ENCODE results near the gene HAGHL.

Gene HAGHL

DNA sequence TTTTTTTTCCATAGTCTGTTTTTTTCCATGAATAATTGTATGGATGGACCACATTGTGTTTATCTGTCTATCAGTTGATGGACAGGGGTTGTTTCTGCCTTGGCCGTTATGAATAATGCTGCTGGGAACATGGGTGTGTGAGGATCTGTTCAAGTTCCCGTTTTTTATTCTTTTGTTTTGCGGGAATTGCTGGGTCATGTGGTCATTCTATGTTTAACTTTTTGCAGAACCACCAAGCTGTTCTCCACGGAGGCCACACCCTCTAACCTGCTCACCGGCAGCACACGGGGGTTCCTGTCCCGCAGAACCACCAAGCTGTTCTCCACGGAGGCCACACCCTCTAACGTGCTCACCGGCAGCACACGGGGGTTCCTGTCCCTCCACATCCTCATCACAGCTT, 27.8 kb downstream of the HAGHL start:
- DNase-seq (ENCODE audit: low read depth) = no peak

DNA sequence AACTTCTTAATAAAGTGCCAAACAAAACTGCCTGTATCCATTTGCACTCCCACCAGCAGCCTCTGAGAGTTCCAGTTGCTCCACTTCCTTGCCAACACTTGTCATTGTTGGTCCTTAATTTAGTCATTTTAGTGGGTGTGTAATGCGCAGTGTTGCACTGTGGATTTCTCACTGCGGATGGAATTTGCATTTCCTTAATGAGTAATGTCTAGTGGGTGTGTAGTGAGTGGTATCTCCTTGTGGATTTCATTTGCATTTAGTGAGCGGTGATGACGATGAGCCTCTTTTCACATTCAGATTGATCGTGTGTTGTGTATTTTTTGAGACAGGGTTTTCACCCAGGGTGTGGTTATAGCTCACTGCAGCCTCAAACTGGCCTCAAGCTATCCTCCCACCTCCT, 29.5 kb downstream of the HAGHL start:
- no peak for DNase-seq (ENCODE audit: low read depth)

DNA sequence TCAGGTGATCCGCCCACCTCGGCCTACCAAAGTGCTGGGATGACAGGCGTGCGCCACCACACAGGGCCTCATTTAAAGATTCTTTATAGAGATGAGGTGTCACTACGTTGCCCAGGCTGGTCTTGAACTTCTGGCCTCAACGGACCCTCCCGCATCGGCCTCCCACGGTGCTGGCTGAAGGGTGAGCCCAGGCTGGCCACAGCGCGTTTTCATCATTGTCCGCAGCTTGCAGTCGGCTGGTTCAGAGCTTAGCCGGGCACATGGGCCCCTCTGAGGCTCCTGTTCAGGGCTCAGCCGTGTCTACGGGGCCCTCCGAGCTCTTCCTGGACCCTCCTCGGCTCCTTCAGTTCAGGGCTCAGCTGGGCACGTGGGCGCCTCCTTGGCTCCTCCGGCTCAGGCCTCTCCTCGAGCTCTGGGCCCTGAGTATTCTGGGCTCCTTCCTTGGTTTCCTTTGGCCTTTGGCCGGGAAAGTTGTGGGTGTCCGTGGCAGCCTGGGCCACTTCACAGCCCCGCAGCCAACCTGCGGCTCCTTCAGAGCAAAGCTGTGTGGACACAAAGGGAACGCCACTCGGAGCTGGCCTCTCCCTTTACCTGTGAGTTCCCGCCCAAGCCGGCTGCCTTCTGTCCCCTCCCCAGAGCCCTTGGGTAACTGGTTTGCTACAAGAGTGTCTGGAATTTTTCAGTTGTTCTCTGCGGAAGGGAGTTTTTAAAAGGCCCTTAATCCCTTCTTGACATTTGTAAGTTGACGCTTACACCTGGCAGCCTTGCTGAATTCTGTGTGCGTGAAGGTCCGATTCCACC, 32.4 kb downstream of the HAGHL start:
- DNase-seq (ENCODE audit: low read depth) = no peak

DNA sequence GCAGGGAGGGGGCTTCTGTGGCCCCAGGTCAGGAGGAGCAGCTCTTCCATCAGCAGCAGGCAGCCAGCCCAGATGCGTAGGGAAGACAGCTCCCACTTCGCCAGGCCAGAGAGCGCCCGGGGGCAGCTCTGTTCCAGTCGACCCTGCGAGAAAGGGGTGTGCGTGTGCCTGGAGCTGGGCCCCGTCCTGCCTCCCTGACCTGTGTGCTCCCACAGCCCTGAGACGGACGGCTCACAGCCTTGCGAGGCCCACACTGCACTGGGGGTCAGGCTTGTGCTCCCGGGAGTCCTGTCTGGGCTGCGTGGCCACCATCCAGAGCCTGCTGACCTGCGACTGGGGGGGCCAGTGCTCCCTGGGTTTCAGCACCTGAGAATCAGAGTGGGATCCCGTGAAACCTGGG, 33.2 kb downstream of the HAGHL start:
- DNase-seq (ENCODE audit: low read depth) = no peak

DNA sequence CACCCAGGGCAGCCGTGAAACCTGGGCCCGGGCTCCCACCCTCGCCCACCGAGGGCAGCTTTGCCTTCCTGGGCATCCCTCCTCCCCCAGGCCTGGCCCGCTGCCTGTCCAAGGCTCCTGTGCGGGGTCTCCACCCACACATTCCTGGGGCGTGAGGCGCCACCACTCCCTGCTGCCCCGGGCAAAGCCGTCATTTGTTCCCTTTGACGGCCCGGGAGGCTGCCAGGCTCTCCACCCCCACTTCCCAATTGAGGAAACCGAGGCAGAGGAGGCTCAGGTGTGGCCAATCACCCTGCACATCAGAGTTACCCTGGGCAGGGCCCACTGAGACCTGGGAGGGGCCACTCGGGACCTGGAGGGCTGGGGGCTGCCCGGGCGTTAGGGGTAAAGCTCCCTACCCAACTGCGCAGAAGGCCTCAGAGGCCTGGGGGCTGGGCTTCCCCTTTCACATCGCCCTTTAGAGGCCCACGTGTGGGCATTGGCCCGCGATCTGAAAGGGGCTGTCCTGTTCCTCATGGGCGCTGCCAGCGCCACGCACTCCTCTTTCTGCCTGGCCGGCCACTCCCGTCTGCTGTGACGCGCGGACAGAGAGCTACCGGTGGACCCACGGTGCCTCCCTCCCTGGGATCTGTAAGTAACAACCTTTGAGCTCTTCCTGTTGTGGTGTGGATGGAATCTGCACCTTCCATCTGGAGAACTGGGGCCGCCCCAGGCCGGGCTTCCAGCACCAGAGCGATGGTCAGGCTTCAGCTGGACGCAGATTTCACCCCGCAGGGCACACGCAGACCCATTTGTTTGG, 33.8 kb downstream of the HAGHL start, which contains the start of gene MSLN:
Gene MSLN (plus strand): TSS at position 190 of the 799 bp plus-strand sequence. CDS start 1,947 bp downstream, outside the sequence.
- DNase-seq (ENCODE audit: low read depth) = no peak

DNA sequence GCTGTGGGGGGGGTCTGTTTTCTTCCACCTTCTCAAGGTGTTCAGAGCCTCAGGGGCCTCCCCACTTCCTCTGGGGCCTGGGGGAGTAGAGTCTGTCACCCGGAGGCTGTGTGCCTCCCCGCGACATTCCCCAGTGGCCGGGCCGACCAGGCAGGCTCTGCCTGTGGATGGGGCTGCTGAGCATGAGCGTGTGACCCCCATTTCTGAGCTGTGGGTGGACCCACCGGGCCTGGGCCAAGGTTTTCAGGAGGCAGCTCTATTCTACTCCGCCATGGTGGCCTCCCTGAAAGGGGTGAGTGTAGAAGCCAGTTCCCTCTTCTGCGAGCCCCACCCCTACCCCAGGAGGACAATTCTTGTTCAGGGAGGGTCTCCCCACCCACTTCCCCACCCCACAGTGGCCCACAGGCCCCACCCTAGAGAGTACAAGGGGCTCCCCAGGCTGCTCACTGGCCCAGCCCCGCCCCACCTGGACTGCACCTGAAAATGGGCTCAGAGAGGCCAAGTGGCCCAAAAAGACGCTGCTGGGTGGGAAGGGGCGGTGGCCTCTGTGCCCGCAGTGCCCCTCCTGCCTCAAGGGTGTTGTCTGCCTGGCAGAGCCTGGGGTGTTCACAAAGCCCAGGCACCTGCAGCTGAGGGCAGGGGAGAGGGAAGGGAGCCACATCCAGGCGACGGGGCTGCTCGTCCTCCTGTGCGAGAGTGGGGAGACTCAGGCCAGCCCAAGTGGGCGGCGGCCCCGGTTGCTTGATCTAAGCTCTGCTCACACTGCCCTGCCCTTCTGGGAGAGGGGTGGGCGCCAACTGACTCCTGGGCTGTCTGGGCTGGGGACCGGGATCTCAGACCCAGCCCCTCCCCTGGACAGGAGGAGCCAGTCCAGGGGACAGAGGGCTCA, 35.0 kb downstream of the HAGHL start:
- DNase-seq (ENCODE audit: low read depth) = no peak

DNA sequence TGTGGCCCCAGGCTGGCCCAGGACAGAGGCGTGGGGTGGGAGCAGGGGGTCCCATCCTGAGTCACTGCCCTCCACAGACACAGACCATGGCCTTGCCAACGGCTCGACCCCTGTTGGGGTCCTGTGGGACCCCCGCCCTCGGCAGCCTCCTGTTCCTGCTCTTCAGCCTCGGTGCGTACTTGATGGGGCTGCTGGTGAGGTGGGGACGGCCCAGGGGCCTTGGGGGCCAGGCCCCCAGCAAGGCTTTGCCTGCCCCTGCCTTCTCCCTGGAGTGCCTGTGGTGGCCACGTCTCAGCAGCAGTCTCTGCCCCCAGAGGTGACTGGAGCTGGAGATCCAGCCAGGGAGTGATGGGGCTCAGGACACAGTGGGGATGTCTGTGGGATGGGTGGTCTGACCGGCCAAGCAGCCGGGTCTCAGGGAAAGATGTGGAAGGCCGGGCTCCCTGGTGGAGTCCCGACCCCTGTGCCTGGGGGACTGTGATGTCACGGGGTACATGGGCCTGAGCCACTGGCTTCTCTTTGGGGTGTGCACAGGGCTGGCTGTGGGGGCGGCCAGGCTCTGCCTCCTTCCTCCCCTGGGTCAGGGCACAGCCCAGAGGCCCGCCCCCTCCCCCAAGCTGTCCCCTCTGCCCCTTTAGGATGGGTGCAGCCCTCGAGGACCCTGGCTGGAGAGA, 35.8 kb downstream of the HAGHL start:
- no peak for DNase-seq (ENCODE audit: low read depth)

DNA sequence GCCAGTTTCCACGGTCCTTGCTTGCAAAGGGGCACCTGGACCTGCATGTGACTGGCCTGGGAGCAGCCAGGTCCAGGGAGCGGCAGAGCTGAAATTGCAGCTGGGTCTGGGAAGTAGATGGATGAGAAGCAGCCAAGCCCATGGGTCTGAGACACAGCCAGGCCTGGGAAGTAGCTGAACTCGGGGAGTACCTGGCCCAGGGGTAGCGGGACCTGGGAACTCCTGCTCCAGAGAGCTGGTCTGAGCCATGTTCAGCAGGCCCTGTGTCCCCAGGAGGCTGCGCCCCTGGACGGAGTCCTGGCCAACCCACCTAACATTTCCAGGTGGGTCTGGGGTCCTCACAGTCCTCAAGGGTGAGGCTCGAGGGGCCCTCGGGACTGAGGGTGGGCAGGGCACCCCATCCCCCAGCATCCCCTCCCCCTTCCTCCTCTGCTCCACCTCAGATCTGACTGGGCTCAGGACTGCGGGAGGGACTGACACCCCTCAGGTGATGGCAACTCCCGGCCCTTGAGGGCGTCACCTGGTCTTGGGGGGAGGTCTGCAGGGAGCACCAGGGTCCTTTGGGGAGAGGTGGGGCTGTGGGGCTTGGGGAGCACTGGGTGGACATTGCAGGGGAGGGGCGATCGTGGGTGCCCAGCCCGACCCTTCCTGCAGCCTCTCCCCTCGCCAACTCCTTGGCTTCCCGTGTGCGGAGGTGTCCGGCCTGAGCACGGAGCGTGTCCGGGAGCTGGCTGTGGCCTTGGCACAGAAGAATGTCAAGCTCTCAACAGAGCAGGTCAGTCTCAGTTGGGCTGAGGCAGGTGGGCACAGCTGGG, 36.7 kb downstream of the HAGHL start:
- no peak for DNase-seq (ENCODE audit: low read depth)

DNA sequence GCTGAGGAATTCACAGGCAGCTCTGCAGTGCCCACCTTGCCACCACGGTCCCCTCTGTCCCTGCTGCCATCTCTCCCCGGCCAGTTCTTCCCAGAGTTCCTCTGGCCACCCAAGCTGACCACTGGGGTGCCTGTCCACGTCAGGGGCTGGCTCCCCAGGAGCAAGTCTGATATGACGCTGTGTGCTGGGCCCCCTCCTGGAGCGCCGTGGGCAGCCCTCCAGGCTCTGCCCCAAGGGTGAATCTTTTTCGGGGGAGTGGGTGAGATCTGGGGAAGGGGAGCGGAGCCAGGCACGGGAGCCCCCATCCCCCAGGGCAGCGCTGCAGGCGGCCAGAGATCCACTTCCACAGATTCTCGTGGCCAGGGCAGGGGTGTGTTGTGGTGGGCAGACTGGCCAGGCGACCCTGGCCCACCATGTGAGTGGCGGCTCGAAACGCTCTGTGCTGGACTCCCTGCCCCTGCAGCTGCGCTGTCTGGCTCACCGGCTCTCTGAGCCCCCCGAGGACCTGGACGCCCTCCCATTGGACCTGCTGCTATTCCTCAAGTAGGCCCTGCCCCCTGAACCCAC, 37.4 kb downstream of the HAGHL start:
- no peak for DNase-seq (ENCODE audit: low read depth)

DNA sequence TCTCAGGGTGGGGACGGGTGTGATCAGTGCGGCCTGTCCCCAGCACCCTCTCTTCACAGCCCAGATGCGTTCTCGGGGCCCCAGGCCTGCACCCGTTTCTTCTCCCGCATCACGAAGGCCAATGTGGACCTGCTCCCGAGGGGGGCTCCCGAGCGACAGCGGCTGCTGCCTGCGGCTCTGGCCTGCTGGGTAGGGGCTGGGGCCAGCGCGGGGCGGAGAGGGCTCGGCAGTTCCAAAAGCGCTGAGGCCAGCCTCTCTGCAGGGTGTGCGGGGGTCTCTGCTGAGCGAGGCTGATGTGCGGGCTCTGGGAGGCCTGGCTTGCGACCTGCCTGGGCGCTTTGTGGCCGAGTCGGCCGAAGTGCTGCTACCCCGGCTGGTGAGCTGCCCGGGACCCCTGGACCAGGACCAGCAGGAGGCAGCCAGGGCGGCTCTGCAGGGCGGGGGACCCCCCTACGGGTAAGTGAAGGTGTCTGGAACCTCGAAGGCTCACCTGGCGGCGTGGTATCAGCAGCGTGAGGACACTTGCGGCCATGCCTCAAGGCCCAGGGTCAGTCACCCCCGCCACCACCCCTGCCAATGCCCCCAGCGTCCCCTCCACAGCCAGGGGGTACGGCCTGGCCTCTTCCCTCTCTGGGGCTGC, 38.1 kb downstream of the HAGHL start:
- no peak for DNase-seq (ENCODE audit: low read depth)

DNA sequence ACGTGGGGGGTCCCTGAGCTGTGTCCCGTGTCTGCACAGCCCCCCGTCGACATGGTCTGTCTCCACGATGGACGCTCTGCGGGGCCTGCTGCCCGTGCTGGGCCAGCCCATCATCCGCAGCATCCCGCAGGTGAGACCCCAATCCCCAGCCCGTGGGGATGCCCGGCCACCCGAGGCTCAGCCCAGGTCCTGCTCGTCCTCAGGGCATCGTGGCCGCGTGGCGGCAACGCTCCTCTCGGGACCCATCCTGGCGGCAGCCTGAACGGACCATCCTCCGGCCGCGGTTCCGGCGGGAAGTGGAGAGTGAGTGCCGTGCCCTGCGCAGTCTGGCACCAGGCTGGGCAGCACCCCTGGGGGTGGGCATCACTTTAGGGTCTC, 38.6 kb downstream of the HAGHL start:
- no peak for DNase-seq (ENCODE audit: low read depth)

DNA sequence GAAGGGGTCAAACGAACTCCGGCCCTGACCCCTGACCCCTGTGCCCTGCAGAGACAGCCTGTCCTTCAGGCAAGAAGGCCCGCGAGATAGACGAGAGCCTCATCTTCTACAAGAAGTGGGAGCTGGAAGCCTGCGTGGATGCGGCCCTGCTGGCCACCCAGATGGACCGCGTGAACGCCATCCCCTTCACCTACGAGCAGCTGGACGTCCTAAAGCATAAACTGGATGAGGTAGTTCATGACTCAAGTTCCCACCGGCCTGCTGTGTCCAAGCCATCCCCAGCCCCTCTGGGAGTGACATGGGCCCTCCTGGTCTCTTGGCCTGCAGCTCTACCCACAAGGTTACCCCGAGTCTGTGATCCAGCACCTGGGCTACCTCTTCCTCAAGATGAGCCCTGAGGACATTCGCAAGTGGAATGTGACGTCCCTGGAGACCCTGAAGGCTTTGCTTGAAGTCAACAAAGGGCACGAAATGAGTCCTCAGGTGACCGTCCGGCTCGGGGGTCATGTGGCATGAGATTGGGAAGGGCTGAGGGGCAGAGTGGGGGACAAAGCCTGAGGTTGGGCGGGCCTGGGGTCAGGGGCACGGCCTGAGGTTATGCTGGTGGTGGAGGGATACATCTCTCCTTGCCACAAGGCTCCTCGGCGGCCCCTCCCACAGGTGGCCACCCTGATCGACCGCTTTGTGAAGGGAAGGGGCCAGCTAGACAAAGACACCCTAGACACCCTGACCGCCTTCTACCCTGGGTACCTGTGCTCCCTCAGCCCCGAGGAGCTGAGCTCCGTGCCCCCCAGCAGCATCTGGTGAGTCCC, 39.3 kb downstream of the HAGHL start:
- DNase-seq (ENCODE audit: low read depth) = no peak

DNA sequence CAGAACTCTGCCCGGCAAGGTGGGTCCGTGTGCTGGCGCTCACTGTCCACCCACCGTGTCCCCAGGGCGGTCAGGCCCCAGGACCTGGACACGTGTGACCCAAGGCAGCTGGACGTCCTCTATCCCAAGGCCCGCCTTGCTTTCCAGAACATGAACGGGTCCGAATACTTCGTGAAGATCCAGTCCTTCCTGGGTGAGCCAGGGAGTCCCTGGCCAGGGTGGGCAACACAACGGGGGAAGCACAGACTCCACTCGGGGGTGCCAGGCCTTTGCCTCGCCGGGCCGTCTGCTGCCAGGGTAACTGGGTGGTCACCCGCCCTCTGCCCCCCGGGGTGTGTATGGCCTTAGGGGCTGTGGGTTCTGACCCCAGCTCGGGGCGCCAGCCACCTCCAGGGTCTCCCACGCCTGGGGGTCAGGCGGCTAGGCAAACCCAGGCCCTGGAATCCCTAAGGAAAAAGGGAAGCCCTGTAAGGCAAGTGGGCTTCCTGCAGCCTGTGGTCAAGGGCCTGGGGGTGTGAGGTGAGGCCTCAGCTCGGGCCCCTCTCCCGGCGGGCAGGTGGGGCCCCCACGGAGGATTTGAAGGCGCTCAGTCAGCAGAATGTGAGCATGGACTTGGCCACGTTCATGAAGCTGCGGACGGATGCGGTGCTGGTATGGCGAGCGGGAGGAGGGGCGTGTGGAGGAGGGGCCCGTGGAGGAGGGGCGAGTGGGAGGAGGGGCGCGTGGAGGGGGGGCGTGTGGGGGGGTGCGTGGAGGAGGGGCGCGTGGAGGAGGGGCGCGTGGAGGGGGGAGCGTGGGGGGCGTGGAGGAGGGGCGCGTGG, 40.1 kb downstream of the HAGHL start:
- DNase-seq (ENCODE audit: low read depth) = no peak

DNA sequence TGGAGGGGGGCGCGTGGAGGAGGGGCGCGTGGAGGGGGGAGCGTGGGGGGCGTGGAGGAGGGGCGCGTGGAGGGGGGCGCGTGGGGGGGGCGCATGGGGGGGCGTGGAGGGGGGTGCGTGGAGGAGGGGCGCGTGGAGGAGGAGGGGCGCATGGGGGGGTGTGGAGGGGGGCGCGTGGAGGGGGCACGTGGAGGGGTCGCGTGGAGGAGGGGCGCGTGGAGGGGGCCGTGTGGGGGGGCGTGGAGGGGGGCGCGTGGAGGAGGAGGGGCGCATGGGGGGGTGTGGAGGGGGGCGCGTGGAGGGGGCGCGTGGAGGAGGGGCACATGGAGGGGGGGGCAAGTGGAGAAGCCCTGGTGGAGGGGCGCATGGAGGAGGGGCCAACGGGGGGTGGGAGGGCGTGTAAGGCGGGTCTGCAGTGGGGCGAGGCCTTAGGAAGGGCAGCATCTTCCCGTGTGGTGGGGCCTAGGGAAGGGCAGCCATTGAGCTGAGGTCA, 40.9 kb downstream of the HAGHL start:
- DNase-seq (ENCODE audit: low read depth) = no peak

DNA sequence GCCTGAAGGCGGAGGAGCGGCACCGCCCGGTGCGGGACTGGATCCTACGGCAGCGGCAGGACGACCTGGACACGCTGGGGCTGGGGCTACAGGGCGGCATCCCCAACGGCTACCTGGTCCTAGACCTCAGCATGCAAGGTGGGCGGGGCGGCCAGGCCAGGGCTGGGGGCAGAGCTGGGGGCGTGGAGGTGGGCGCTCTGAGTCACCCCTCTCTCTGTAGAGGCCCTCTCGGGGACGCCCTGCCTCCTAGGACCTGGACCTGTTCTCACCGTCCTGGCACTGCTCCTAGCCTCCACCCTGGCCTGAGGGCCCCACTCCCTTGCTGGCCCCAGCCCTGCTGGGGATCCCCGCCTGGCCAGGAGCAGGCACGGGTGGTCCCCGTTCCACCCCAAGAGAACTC, 41.5 kb downstream of the HAGHL start:
- no peak for DNase-seq (ENCODE audit: low read depth)

DNA sequence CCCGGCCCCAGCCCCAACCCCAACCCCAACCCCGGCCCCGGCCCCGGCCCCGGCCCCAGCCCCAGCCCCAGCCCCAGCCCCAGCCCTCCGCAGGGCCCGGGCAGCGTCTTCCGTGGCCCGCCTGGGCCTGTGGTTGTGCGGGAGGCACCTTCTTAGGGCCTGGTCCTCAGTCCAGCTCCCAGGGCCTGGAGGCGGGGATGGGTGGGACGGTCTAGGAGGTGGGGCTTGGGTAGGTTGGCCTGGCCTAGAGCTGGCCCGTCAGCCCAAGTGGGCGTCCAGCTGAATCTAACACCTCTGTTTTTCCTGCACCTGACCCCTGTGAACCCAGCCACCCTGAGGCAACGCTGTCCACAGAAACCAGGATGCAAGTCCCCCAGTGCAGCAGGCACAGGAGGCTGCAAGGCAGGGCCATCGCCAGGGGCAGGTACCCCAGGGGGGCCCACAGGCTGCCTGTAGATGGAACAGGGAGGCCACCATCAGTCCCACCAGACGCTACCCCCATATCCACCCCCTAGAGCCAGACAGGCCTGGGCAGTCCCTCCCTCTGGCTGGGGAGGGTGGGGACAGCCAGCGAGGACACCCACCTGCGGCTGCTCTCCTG, 42.4 kb downstream of the HAGHL start:
- DNase-seq (ENCODE audit: low read depth) = no peak

DNA sequence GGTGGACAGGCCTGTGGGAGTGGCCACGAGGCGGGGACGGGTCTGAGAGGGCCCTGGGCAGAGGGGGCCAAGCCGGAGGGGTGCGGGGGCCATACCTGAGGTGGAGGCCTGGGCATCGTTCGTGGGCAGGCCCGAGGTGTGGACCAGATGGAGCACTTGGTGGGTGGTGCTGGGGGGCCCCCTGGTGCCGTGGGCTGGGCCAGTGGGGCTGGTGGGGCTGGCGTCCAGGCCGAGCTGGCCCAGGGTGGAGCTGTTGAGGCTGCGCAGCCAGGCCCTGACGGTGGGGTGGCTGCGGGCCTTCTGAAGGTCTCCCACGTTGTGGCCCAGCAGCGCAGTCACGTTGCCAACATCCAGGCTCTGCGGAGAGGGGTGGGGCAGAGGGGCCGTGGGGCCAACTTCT, 43.0 kb downstream of the HAGHL start:
- DNase-seq (ENCODE audit: low read depth) = no peak

DNA sequence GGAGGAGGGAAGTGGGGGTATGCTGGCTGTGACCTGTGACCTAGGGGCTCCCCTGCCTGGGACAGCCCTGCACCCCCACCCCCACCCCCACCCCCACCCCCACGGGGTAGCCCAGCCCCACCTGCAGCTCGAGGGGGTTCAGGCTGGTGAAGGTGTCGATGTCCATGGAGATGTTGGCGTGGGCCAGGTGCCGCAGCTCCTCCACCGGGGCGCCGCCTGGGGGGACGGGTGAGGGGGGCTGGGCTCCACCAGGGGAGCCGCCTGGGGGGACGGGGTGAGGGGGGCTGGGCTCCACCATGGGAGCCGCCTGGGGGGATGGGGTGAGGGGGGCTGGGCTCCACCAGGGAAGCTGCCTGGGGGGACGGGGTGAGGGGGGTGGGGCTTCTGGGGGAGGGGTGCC, 43.5 kb downstream of the HAGHL start:
- DNase-seq (ENCODE audit: low read depth) = no peak

Data from T-helper 22 cell (primary cell).